HT1080 (cell line): Measurements from ENCODE around the gene ZNF117. TPM values are rescaled to one million over a fixed set of nuclear protein-coding genes. Genes with fewer than 3 reads are reported as not detected.
"Not testable (repeated sequence)": the region's sequence is repeated elsewhere in the genome, so short reads cannot be mapped to it uniquely, and the experiment has no call there.

Experiments
- DNase-seq: peaks from one replicate; pipeline ENCODE4 v3.0.0-alpha.2; 2015; ENCODE audit warnings: low read depth
- small RNA-seq: library from RNA; depleted of rRNA; stranded (forward); fragments of <200 nt; gene quantifications from one replicate; pipeline ENCODE3, GENCODE V24; 2014
- total RNA-seq: library from RNA; depleted of rRNA; stranded (reverse); fragments of >200 nt; shearing (Covaris generic); gene quantifications from 2 replicates; pipeline ENCODE4 v1.2.3, GENCODE V29; 2014; rRNA removed

The ZNF117 gene
- total RNA-seq, 1 experiment from 2014 or later, result 0.08 TPM

- not testable (repeated sequence) for DNase-seq
Observed at GRCh38 chr7:64928252-64929187, 62.3 kb downstream of the ZNF117 start.

Small RNA genes lying within 50 kb of the gene (small RNA-seq; reads per million reads assigned to genes)
- not detected for gene RNU6-1229P

Other genes with a start within 250 kb of the ZNF117 start
- gene ZNF138, start 196.6 kb downstream of the ZNF117 start, total RNA-seq, result 5.5 and 5.6 TPM in 2 replicates
- 2.8 and 3.9 TPM in 2 replicates for gene ZNF273, start 87.8 kb downstream of the ZNF117 start, total RNA-seq
- gene ERV3-1, start 15.7 kb upstream of the ZNF117 start, total RNA-seq, result 1.5 and 1.7 TPM in 2 replicates